ENCODE data around the gene RNASEH2A.

RNASEH2A gene

GRCh38 chr19:12847159-12848139, 41.1 kb downstream of the RNASEH2A start:
- peak; percentile 56 for DNase-seq (ENCODE audit: low read depth, low spot score)
- H3K27ac ChIP-seq = no peak overlapping the region

- no peak for DNase-seq (ENCODE audit: low read depth, low spot score)
- H3K27ac ChIP-seq = no peak overlapping the region
These were observed 50.3 kb downstream of the RNASEH2A start for GRCh38 chr19:12856653-12857052.

- DNase-seq (ENCODE audit: low read depth, low spot score) = no peak
- no peak overlapping the region for H3K27ac ChIP-seq
These were observed 51.9 kb downstream of the RNASEH2A start for GRCh38 chr19:12858041-12858928.

- no peak overlapping the region for H3K27ac ChIP-seq
- no peak for DNase-seq (ENCODE audit: low read depth, low spot score)
These were observed 53.2 kb downstream of the RNASEH2A start for GRCh38 chr19:12859546-12859945.

All from epithelial cell of prostate (primary cell).